A673 (cell line): ENCODE data around the gene CHD9NB. TPM values are rescaled to one million over a fixed set of nuclear protein-coding genes. Genes with fewer than 3 reads are reported as not detected.
A peak's percentile ranks its signal among the peaks of the same experiment; 100 is the strongest.

Experiments
- BruUV-seq: library from RNA; stranded (reverse); fragments of 400-500 nt; replicated peaks from 2 replicates; lab custom pipeline; 2021; lab: Mats Ljungman, UMichigan
- CTCF ChIA-PET: fragments of 300-600 bp; sonication (Branson Sonifier 250); formaldehyde crosslinking; loops from one replicate; lab custom pipeline; 2022; ENCODE audit warnings: antibody characterized with exemption; lab: Charles Lee
- POLR2A ChIA-PET: fragments of 300-600 bp; sonication (Branson Sonifier 250); formaldehyde crosslinking; loops from one replicate; lab custom pipeline; 2022; ENCODE audit warnings: antibody characterized with exemption; ENCODE audit not compliant: low non-redundant PET; lab: Charles Lee
- DNase-seq: peaks from one replicate; pipeline ENCODE4 v3.0.0-alpha.2; 2015; ENCODE audit warnings: low spot score
- H3K27ac ChIP-seq: fragments of 200-600 bp; sonication (generic); 2 replicates; pipeline ENCODE4 v1.5.1; 2016; ENCODE audit warnings: mixed run types, low read depth, mild to moderate bottlenecking, mixed read lengths, antibody characterized with exemption, low read length; ENCODE audit not compliant: poor library complexity, severe bottlenecking
- H3K27me3 ChIP-seq: fragments of 200-600 bp; sonication (generic); replicated peaks from 2 replicates; pipeline ENCODE4 v1.6.1; 2017; ENCODE audit warnings: mixed run types, low read depth, mild to moderate bottlenecking, mixed read lengths, antibody characterized with exemption, low read length; ENCODE audit not compliant: insufficient read depth, poor library complexity
- H3K36me3 ChIP-seq: fragments of 200-600 bp; sonication (generic); 2 replicates; pipeline ENCODE4 v1.6.1; 2016; ENCODE audit warnings: mixed run types, mild to moderate bottlenecking, mixed read lengths, antibody characterized with exemption, low read length; ENCODE audit not compliant: insufficient read depth, poor library complexity, severe bottlenecking
- H3K4me1 ChIP-seq: fragments of 200-600 bp; sonication (generic); 2 replicates; pipeline ENCODE4 v1.6.1; 2017; ENCODE audit warnings: mixed run types, mild to moderate bottlenecking, mixed read lengths, antibody characterized with exemption, low read length; ENCODE audit not compliant: insufficient read depth, poor library complexity, severe bottlenecking
- H3K4me3 ChIP-seq: fragments of 200-600 bp; sonication (generic); 2 replicates; pipeline ENCODE4 v1.5.1; 2016; ENCODE audit warnings: low read depth, mixed run types, mild to moderate bottlenecking, mixed read lengths, low read length; ENCODE audit not compliant: poor library complexity, severe bottlenecking
- H3K9me3 ChIP-seq: fragments of 200-600 bp; sonication (generic); 2 replicates; pipeline ENCODE4 v1.6.1; 2016; ENCODE audit warnings: mixed run types, low read depth, mild to moderate bottlenecking, mixed read lengths, antibody characterized with exemption, low read length; ENCODE audit not compliant: poor library complexity, severe bottlenecking
- CTCF ChIP-seq: fragments of 300-800, 200-600 bp; sonication (generic); conservative IDR thresholded peaks from 2 replicates; pipeline ENCODE4 v1.5.1; 2017; ENCODE audit warnings: low read depth, mild to moderate bottlenecking, antibody characterized with exemption, low read length, moderate library complexity, mixed read lengths
- EZH2 ChIP-seq: fragments of 200-600 bp; sonication (generic); IDR thresholded peaks from 2 replicates; pipeline ENCODE4 v1.6.1; 2017; ENCODE audit warnings: borderline replicate concordance, low read depth, mild to moderate bottlenecking, mixed read lengths, antibody characterized with exemption, low read length; ENCODE audit not compliant: poor library complexity, severe bottlenecking
- intact Hi-C: fragments of 100-400 bp; cut with micrococcal nuclease; formaldehyde crosslinking; loops from one replicate; pipeline ENCODE4 v1.10.0; 2022; ENCODE audit not compliant: unreplicated experiment
- total RNA-seq: library from RNA; stranded (reverse); gene quantifications from 2 replicates; pipeline ENCODE4 v1.2.3, GENCODE V29; 2021

Gene CHD9NB
- total RNA-seq, 1 experiment from 2014 or later: 3.8 TPM

- H3K4me1 ChIP-seq: peaks cover 26% of the 10 kb centered on the region
- H3K4me3 ChIP-seq: no peak overlapping the region
- DNase-seq: no peak
- no peaks in the 10 kb centered on the region for H3K36me3 ChIP-seq
- ChIA-PET POLR2A (no interaction called here), CTCF (no interaction called here)
- no peak for TF ChIP-seq EZH2
- no peak for TF ChIP-seq CTCF
- BruUV-seq: no TSS peak
- H3K27me3 ChIP-seq: no peaks in the 10 kb centered on the region
- intact Hi-C loops: loop anchor here (5.0 to 10.0 kb wide), 2 partner anchors 225 to 447 kb away; partner anchors contain the start of gene AKTIP
- no peaks in the 10 kb centered on the region for H3K9me3 ChIP-seq
- H3K27ac ChIP-seq: no peak overlapping the region
Measured at GRCh38 chr16:53057658-53058057, 5.0 kb upstream of the CHD9NB start.

DNA sequence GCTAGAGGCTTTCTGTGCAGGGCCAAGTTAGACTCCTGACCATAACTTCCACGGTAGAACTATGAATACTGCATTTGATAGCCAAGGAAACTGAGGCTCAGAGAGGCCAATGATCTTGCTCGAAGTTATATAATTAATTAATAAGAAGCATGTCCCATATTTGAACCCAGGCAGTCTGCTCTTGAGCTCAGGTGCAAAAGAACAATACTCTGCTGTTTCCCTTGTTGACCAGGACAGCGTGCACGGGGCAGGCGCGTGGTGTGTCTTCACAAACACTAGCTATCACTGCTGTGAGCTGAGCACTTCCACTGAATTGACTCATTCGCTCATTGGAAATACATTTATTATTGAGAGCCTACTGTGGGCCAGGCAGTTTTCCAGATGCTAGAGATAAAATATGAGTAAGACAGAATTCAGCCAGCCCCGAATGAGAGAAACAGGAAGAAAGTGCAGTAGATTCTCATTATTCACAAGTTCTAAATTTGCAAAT, 3.7 kb upstream of the CHD9NB start:
- no peak for DNase-seq

GRCh38 chr16:53055541-53056391, 3.1 kb upstream of the CHD9NB start:
- Histone ChIP-seq H3K27ac (peak overlapping the region; percentile 79), H3K4me1 (peaks cover 28% of the 10 kb centered on the region), H3K36me3 (no peaks in the 10 kb centered on the region), H3K4me3 (peak overlapping the region; percentile 62), H3K27me3 (no peaks in the 10 kb centered on the region), H3K9me3 (no peaks in the 10 kb centered on the region)
- intact Hi-C loops: loop anchor here (1.0 to 10.0 kb wide), 5 partner anchors 44 to 449 kb away; partner anchors contain the start of gene AKTIP
- no peak for TF ChIP-seq EZH2
- TF ChIP-seq CTCF: no peak
- BruUV-seq: TSS peak; percentile 38
- peak; percentile 80 for DNase-seq
- ChIA-PET CTCF (interaction anchor here (0.6 to 1.7 kb wide), 5 partner anchors 14 to 152 kb away, joined by 3 to 15 read pairs (median 3); no protein-coding TSS in a partner anchor), POLR2A (no interaction called here)

More for the DNA sequence above, 3.7 kb upstream of the CHD9NB start:
- TF ChIP-seq CTCF (no peak), EZH2 (no peak)
- Histone ChIP-seq H3K36me3 (no peaks in the 10 kb centered on the region), H3K9me3 (no peaks in the 10 kb centered on the region), H3K4me1 (peaks cover 28% of the 10 kb centered on the region), H3K4me3 (peak overlapping the region; percentile 62), H3K27me3 (no peaks in the 10 kb centered on the region), H3K27ac (peak overlapping the region; percentile 51)
- no TSS peak for BruUV-seq
- intact Hi-C loops: loop anchor here (5.0 to 10.0 kb wide), 2 partner anchors 226 to 448 kb away; partner anchors contain the start of gene AKTIP
- ChIA-PET POLR2A (no interaction called here), CTCF (no interaction called here)
